OCI-LY1 (cell line): ENCODE results near the gene PTTG2.

Experiments used
- CTCF ChIP-seq: fragments of 200-600 bp; sonication (generic), shearing (Covaris generic); IDR thresholded peaks from 2 replicates; pipeline ENCODE4 v1.5.1; 2017; ENCODE audit warnings: mild to moderate bottlenecking, antibody characterized with exemption, low read length, moderate library complexity, mixed read lengths
- EZH2 ChIP-seq: fragments of 200-600 bp; sonication (generic), shearing (Covaris generic); IDR thresholded peaks from 2 replicates; pipeline ENCODE4 v1.8.0; 2017; ENCODE audit warnings: borderline replicate concordance, mixed run types, mild to moderate bottlenecking, antibody characterized with exemption, low read length, moderate library complexity, mixed read lengths

- TF ChIP-seq CTCF, result no peak
- no peak for TF ChIP-seq EZH2
Observed at GRCh38 chr4:37946503-37947179, 13.6 kb upstream of the PTTG2 start.
